SK-N-SH treated with all-trans-retinoic acid at 6 μM for 48 hours (cell line): ENCODE data around the gene SELENOI.

Experiments
- ATAC-seq: fragments of 200-7000 bp; cut with Tn5 transposase; 3 replicates; pipeline ENCODE4 v1.9.1; 2020; ENCODE audit warnings: mild to moderate bottlenecking, moderate library complexity
- ARNTL ChIP-seq: fragments of 450-650 bp; formaldehyde crosslinking; IDR thresholded peaks from 2 replicates; pipeline ENCODE4 v1.5.0; 2020; ENCODE audit warnings: low read depth, mild to moderate bottlenecking, moderate library complexity, borderline replicate concordance
- BACH2 ChIP-seq: fragments of 250-450 bp; sonication (Bioruptor Pico); IDR thresholded peaks from 2 replicates; pipeline ENCODE4 v1.9.0; 2021; ENCODE audit warnings: mild to moderate bottlenecking, borderline replicate concordance
- CSDC2 ChIP-seq: fragments of 250-450 bp; sonication (Bioruptor Pico); IDR thresholded peaks from 2 replicates; pipeline ENCODE4 v1.5.0; 2020; ENCODE audit warnings: mild to moderate bottlenecking, moderate library complexity
- ESRRG ChIP-seq: fragments of 250-450 bp; sonication (Bioruptor Pico); IDR thresholded peaks from 2 replicates; pipeline ENCODE4 v1.6.1; 2021; ENCODE audit warnings: mild to moderate bottlenecking
- GLIS3 ChIP-seq: fragments of 250-450 bp; sonication (Bioruptor Pico); IDR thresholded peaks from 2 replicates; pipeline ENCODE4 v1.5.0; 2020; ENCODE audit warnings: mild to moderate bottlenecking, moderate library complexity
- ISL1 ChIP-seq: fragments of 250-450 bp; sonication (Bioruptor Pico); IDR thresholded peaks from 2 replicates; pipeline ENCODE4 v2.1.2; 2022; ENCODE audit warnings: mild to moderate bottlenecking, moderate library complexity
- OSR1 ChIP-seq: fragments of 250-450 bp; sonication (Bioruptor Pico); IDR thresholded peaks from 2 replicates; pipeline ENCODE4 v1.8.0; 2022; ENCODE audit warnings: moderate library complexity, mild to moderate bottlenecking, inconsistent platforms
- PPARA ChIP-seq: fragments of 250-450 bp; sonication (Bioruptor Pico); IDR thresholded peaks from 2 replicates; pipeline ENCODE4 v1.5.0; 2020; ENCODE audit warnings: mild to moderate bottlenecking, borderline replicate concordance
- SNAI2 ChIP-seq: fragments of 250-450 bp; sonication (Bioruptor Pico); IDR thresholded peaks from 2 replicates; pipeline ENCODE4 v1.5.0; 2020; ENCODE audit warnings: mild to moderate bottlenecking, moderate library complexity
- TCF4 ChIP-seq: fragments of 250-450 bp; sonication (Bioruptor Pico); IDR thresholded peaks from 2 replicates; pipeline ENCODE4 v1.8.0; 2021; ENCODE audit warnings: mild to moderate bottlenecking, moderate library complexity, borderline replicate concordance
- TOX ChIP-seq: fragments of 250-450 bp; sonication (Bioruptor Pico); IDR thresholded peaks from 2 replicates; pipeline ENCODE4 v1.8.0; 2021; ENCODE audit warnings: mild to moderate bottlenecking, moderate library complexity, borderline replicate concordance
- ZC3H10 ChIP-seq: fragments of 250-450 bp; sonication (Bioruptor Pico); IDR thresholded peaks from 2 replicates; pipeline ENCODE4 v1.5.1; 2021; ENCODE audit warnings: mild to moderate bottlenecking, moderate library complexity
- ZFP3 ChIP-seq: fragments of 250-450 bp; sonication (Bioruptor Pico); IDR thresholded peaks from 2 replicates; pipeline ENCODE4 v1.5.0; 2020; ENCODE audit warnings: mild to moderate bottlenecking, moderate library complexity
- ZFP30 ChIP-seq: fragments of 450-650 bp; formaldehyde crosslinking; IDR thresholded peaks from 2 replicates; pipeline ENCODE4 v1.5.0; 2022; ENCODE audit warnings: mild to moderate bottlenecking, moderate library complexity
- ZNF565 ChIP-seq: fragments of 450-650 bp; formaldehyde crosslinking; conservative IDR thresholded peaks from 2 replicates; pipeline ENCODE4 v1.5.0; 2020; ENCODE audit warnings: low read depth, mild to moderate bottlenecking, moderate library complexity
- ZNF70 ChIP-seq: fragments of 450-650 bp; formaldehyde crosslinking; IDR thresholded peaks from 2 replicates; pipeline ENCODE4 v1.5.0; 2020; ENCODE audit warnings: mild to moderate bottlenecking, moderate library complexity
- ZNF8 ChIP-seq: fragments of 450-650 bp; formaldehyde crosslinking; IDR thresholded peaks from 2 replicates; pipeline ENCODE4 v1.5.0; 2020; ENCODE audit warnings: mild to moderate bottlenecking, moderate library complexity
- TF ChIP-seq, protein P1 (sequence below): fragments of 250-450 bp; sonication (Bioruptor Pico); IDR thresholded peaks from 2 replicates; pipeline ENCODE4 v1.8.0; 2021; ENCODE audit warnings: low read depth, mild to moderate bottlenecking, moderate library complexity, borderline replicate concordance
- TF ChIP-seq, protein P2 (sequence below): fragments of 250-450 bp; sonication (Bioruptor Pico); IDR thresholded peaks from 2 replicates; pipeline ENCODE4 v1.5.1; 2020; ENCODE audit warnings: low read depth, mild to moderate bottlenecking, moderate library complexity
- TF ChIP-seq, protein P3 (sequence below): fragments of 250-450 bp; sonication (Bioruptor Pico); IDR thresholded peaks from 2 replicates; pipeline ENCODE4 v1.5.0; 2020; ENCODE audit warnings: mild to moderate bottlenecking, moderate library complexity
- TF ChIP-seq, protein P4 (sequence below): fragments of 250-450 bp; sonication (Bioruptor Pico); IDR thresholded peaks from 2 replicates; pipeline ENCODE4 v1.8.0; 2020; ENCODE audit warnings: mild to moderate bottlenecking, moderate library complexity, borderline replicate concordance

The SELENOI gene

DNA sequence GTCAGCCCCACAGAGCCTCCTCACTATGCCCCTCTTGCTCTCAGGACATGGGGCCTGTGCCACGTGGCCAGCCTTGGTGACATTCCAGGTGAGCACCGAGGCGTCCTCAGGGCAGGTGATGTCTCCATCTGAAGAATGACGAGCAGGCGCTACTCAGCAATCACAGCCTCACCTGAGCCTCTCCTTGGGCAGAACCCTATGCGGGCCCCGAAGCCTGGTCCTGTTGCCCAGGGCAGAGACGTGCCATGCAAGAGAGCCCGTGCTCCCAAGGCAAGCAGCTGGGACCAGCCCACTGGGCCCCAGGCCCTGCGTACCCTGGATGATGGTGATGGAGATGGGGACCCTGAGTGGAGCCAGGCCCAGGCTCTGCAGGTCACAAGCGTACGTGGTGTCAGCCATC lies 32.5 kb upstream of the SELENOI start:
- no peak for ATAC-seq
- no peak for TF ChIP-seq GLIS3 (CRISPR knock-in tag)
- TF ChIP-seq ZC3H10 (CRISPR knock-in tag) = no peak
- TF ChIP-seq OSR1 (CRISPR knock-in tag) = no peak
- TF ChIP-seq ZFP30 = no peak
- TF ChIP-seq ESRRG (CRISPR knock-in tag) = no peak
- no peak for TF ChIP-seq TCF4 (CRISPR knock-in tag)
- TF ChIP-seq ISL1 (CRISPR knock-in tag) = no peak
- TF ChIP-seq TOX (CRISPR knock-in tag) = no peak
- TF ChIP-seq, protein P1, sequence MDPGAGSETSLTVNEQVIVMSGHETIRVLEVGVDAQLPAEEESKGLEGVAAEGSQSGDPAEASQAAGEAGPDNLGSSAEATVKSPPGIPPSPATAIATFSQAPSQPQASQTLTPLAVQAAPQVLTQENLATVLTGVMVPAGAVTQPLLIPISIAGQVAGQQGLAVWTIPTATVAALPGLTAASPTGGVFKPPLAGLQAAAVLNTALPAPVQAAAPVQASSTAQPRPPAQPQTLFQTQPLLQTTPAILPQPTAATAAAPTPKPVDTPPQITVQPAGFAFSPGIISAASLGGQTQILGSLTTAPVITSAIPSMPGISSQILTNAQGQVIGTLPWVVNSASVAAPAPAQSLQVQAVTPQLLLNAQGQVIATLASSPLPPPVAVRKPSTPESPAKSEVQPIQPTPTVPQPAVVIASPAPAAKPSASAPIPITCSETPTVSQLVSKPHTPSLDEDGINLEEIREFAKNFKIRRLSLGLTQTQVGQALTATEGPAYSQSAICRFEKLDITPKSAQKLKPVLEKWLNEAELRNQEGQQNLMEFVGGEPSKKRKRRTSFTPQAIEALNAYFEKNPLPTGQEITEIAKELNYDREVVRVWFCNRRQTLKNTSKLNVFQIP (CRISPR knock-in tag) = no peak
- no peak for TF ChIP-seq BACH2 (CRISPR knock-in tag)
- TF ChIP-seq, protein P2, sequence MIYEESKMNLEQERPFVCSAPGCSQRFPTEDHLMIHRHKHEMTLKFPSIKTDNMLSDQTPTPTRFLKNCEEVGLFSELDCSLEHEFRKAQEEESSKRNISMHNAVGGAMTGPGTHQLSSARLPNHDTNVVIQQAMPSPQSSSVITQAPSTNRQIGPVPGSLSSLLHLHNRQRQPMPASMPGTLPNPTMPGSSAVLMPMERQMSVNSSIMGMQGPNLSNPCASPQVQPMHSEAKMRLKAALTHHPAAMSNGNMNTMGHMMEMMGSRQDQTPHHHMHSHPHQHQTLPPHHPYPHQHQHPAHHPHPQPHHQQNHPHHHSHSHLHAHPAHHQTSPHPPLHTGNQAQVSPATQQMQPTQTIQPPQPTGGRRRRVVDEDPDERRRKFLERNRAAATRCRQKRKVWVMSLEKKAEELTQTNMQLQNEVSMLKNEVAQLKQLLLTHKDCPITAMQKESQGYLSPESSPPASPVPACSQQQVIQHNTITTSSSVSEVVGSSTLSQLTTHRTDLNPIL (CRISPR knock-in tag) = no peak
- no peak for TF ChIP-seq SNAI2 (CRISPR knock-in tag)
- TF ChIP-seq ZFP3 (CRISPR knock-in tag) = no peak
- no peak for TF ChIP-seq ARNTL

DNA sequence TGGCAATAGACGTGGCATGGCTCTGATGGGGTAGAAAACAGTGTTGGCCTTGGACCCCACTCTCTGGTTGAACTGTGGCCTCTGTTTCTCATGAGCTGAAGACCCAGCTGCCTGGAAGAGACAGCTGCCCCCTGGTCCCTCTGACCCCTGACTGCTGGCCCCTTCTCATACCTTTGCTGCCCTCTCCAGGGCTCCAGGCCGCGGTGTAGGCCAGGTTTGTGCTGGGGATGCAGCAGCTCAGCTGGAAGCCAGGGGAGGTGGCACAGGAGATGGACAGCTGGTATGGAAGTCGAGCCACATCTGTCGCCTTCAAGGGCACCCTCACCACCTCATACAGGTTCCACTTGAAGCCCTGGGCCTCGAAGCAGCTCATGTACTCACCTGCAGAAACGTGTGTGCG lies 31.7 kb upstream of the SELENOI start:
- no peak for ATAC-seq
- TF ChIP-seq PPARA (CRISPR knock-in tag) (no peak), GLIS3 (CRISPR knock-in tag) (no peak), ZNF70 (CRISPR knock-in tag) (no peak), BACH2 (CRISPR knock-in tag) (no peak), SNAI2 (CRISPR knock-in tag) (no peak), ISL1 (CRISPR knock-in tag) (no peak), OSR1 (CRISPR knock-in tag) (no peak), ZFP3 (CRISPR knock-in tag) (no peak), ZNF8 (CRISPR knock-in tag) (no peak), ZNF565 (CRISPR knock-in tag) (no peak), CSDC2 (no peak), TCF4 (CRISPR knock-in tag) (no peak)
- TF ChIP-seq, protein P3, sequence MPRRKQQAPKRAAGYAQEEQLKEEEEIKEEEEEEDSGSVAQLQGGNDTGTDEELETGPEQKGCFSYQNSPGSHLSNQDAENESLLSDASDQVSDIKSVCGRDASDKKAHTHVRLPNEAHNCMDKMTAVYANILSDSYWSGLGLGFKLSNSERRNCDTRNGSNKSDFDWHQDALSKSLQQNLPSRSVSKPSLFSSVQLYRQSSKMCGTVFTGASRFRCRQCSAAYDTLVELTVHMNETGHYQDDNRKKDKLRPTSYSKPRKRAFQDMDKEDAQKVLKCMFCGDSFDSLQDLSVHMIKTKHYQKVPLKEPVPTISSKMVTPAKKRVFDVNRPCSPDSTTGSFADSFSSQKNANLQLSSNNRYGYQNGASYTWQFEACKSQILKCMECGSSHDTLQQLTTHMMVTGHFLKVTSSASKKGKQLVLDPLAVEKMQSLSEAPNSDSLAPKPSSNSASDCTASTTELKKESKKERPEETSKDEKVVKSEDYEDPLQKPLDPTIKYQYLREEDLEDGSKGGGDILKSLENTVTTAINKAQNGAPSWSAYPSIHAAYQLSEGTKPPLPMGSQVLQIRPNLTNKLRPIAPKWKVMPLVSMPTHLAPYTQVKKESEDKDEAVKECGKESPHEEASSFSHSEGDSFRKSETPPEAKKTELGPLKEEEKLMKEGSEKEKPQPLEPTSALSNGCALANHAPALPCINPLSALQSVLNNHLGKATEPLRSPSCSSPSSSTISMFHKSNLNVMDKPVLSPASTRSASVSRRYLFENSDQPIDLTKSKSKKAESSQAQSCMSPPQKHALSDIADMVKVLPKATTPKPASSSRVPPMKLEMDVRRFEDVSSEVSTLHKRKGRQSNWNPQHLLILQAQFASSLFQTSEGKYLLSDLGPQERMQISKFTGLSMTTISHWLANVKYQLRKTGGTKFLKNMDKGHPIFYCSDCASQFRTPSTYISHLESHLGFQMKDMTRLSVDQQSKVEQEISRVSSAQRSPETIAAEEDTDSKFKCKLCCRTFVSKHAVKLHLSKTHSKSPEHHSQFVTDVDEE (CRISPR knock-in tag) = no peak
- TF ChIP-seq, protein P4, sequence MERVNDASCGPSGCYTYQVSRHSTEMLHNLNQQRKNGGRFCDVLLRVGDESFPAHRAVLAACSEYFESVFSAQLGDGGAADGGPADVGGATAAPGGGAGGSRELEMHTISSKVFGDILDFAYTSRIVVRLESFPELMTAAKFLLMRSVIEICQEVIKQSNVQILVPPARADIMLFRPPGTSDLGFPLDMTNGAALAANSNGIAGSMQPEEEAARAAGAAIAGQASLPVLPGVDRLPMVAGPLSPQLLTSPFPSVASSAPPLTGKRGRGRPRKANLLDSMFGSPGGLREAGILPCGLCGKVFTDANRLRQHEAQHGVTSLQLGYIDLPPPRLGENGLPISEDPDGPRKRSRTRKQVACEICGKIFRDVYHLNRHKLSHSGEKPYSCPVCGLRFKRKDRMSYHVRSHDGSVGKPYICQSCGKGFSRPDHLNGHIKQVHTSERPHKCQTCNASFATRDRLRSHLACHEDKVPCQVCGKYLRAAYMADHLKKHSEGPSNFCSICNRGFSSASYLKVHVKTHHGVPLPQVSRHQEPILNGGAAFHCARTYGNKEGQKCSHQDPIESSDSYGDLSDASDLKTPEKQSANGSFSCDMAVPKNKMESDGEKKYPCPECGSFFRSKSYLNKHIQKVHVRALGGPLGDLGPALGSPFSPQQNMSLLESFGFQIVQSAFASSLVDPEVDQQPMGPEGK (CRISPR knock-in tag) = no peak
- TF ChIP-seq, protein P2 (CRISPR knock-in tag) = no peak
- TF ChIP-seq, protein P1 (CRISPR knock-in tag) = no peak
